NCI-H748 treated with DMSO at 0.1 percent for 48 hours (cell line): Measurements from ENCODE around the gene NRBF2.

Experiments used
- DNase-seq: peaks from one replicate; lab custom pipeline; 2025; lab: John Stamatoyannopoulos, UW

The NRBF2 gene

GRCh38 chr10:63164166-63164623, 31.1 kb downstream of the NRBF2 start:
- no peak for DNase-seq

GRCh38 chr10:63165249-63165648, 32.1 kb downstream of the NRBF2 start:
- no peak for DNase-seq

GRCh38 chr10:63166742-63167258, 33.7 kb downstream of the NRBF2 start:
- no peak for DNase-seq

DNA sequence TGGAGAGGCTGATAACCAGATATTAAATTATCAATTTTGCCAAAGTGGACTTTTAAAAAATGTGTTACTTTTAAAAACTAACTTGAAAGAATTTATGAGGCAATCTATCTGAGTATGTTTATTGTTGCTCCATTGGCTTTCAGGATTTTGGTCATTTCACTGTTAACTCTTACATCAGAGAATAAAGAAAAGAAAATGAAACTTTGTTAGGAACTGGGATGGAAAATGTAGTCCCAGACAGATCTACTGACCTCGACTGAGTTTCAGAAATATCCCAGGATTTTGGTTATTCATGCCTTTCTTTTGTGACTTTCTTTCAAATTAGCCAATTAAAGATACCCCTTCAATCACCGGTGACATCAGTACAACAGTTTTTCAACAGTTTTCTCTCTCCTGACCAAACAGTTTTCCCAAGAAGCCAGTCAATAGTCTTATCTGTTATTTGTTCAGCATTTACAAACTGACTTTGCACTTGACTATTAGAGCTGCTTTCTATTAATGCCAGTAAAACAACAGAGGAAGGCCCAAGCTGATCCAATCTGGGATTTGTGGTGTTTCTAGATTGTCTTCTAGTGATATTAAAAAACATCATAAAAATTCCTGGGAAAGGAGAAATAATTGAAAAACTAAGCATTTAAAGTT, 35.8 kb downstream of the NRBF2 start:
- no peak for DNase-seq

GRCh38 chr10:63169624-63170023, 36.5 kb downstream of the NRBF2 start:
- no peak for DNase-seq

DNA sequence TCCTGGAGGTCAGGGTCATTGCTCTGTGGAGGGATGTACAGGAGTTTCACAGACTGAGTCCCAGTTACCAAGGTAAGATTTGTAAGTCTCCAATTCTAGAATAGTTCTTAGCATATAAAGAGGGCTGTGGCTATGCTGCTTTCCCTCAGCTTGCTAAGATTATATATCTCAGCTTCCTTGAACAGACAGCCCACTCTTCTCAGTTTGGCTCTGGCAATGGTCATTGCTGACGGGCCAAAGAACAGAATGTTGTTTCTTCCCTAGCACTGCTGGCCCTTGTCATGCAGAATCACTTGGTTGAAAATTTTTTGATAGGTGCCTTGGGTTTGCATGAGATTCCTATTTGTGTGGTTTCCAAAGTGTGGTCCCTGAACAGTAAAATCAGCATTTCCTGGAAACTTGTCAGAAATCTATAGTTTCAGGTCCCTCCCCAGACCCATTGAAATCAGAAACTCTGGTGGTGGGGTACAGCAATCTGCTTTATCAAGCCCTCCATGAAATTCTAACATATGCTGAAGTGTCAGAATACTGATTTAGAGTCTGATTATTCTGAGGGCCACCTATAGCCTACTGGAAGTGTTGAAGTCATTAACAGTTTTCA, 38.2 kb downstream of the NRBF2 start:
- no peak for DNase-seq

GRCh38 chr10:63171926-63172325, 38.8 kb downstream of the NRBF2 start:
- no peak for DNase-seq

GRCh38 chr10:63173468-63174232, 40.5 kb downstream of the NRBF2 start:
- no peak for DNase-seq

DNA sequence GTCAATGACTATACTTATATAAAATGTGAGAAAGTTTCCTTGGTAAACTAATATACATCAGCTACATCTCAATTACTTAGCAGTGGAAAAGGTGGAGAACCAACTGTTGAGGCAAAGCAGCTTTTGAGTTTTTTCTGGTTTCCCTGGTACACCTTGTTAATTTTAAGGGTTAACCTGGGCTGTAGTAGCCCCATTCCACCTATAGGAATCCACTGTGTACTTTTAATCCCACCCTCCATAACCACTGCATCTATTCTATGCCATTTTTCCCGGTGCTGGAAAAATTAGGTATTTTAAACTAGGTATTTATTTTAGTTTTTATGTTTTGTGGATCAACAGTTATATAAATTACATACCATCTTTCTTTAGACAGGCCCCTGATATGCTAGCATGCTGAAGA, 42.4 kb downstream of the NRBF2 start:
- DNase-seq = no peak

- DNase-seq = no peak
Observed at GRCh38 chr10:63192826-63193225, 59.7 kb downstream of the NRBF2 start.

GRCh38 chr10:63197344-63198092, 64.4 kb downstream of the NRBF2 start:
- no peak for DNase-seq

DNA sequence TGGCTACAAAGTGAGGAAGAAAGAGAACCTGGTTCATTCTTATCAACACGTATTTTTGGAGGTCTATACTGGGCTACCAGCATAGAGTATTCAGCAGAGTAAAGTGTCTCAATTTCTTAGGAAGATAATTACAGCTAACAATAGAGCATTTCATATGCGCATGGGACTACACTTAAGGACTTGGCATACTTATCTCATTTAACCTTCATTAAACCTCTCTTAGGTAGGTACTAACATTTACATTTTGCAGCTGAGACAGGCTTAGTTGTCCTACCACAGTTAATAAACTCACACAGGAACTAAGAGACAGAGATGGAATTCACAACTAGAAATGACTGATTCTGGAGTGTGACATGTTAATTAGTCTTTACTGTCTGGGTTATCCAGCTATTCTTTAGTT, 66.6 kb downstream of the NRBF2 start:
- DNase-seq = no peak

GRCh38 chr10:63200431-63200830, 67.3 kb downstream of the NRBF2 start:
- DNase-seq = no peak

DNA sequence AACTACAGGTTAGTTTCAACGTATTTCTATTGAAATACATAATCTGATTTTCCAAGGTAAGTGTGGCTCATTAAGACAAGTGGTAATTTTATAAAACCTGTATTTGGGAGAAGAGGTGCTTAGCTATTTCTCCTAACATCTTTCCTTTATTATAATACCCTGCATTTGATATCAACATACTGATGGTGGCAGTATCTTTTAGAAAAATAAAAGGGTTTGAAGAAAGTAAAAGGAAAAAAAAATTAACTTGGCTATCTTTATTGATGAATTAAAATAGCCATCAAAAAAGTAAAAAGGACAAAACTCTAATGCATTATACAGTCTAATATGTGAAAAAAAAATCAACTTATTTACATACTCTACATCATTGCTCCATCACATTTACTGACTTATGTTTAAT, 68.0 kb downstream of the NRBF2 start:
- no peak for DNase-seq
